MCF 10A (cell line): ENCODE measurements around the gene RERGL. TPM values are rescaled to one million over a fixed set of nuclear protein-coding genes. Genes with fewer than 3 reads are reported as not detected.

Source experiments
- BruUV-seq: library from RNA; stranded (reverse); fragments of 400-500 nt; replicated peaks from 2 replicates; lab custom pipeline; 2021; lab: Mats Ljungman, UMichigan
- CTCF ChIA-PET: fragments of 300-600 bp; sonication (Branson Sonifier 250); formaldehyde crosslinking; extraction: SDS; loops from one replicate; lab custom pipeline; 2021; ENCODE audit warnings: antibody characterized with exemption, inconsistent platforms; lab: Yijun Ruan, JAX
- POLR2A ChIA-PET: fragments of 300-600, 350-650 bp; sonication (Branson Sonifier 250); formaldehyde crosslinking; extraction: SDS; loops from one replicate; lab custom pipeline; 2020; ENCODE audit warnings: antibody characterized with exemption, inconsistent platforms; lab: Yijun Ruan, JAX
- DNase-seq: peaks from one replicate; pipeline ENCODE4 v3.0.0-alpha.2; 2018; ENCODE audit not compliant: unreplicated experiment
- H3K27ac Mint-ChIP-seq: one replicate; pipeline ENCODE4 v1.8.0; 2022; ENCODE audit warnings: mild to moderate bottlenecking, low read depth, mixed read lengths; ENCODE audit not compliant: unreplicated experiment
- H3K27me3 Mint-ChIP-seq: one replicate; pipeline ENCODE4 v1.8.0; 2022; ENCODE audit warnings: mixed read lengths; ENCODE audit not compliant: insufficient read depth, unreplicated experiment
- H3K36me3 Mint-ChIP-seq: one replicate; pipeline ENCODE4 v1.8.0; 2022; ENCODE audit warnings: mild to moderate bottlenecking, moderate library complexity, mixed read lengths; ENCODE audit not compliant: insufficient read depth, unreplicated experiment
- H3K4me1 Mint-ChIP-seq: one replicate; pipeline ENCODE4 v1.8.0; 2022; ENCODE audit warnings: mixed read lengths; ENCODE audit not compliant: insufficient read depth, unreplicated experiment
- H3K4me3 Mint-ChIP-seq: one replicate; pipeline ENCODE4 v1.8.0; 2022; ENCODE audit warnings: mild to moderate bottlenecking, moderate library complexity, mixed read lengths; ENCODE audit not compliant: unreplicated experiment
- H3K9me3 Mint-ChIP-seq: one replicate; pipeline ENCODE4 v1.8.0; 2022; ENCODE audit warnings: mixed read lengths; ENCODE audit not compliant: unreplicated experiment
- CTCF ChIP-seq: fragments of 200-600 bp; IDR thresholded peaks from one replicate; pipeline ENCODE4 v1.8.0; 2022; ENCODE audit warnings: antibody characterized with exemption, mild to moderate bottlenecking; ENCODE audit not compliant: unreplicated experiment
- intact Hi-C: fragments of 100-400 bp; cut with micrococcal nuclease; formaldehyde crosslinking; loops from 2 replicates; pipeline ENCODE4 v1.14.1; 2022
- total RNA-seq: library from RNA; stranded (reverse); gene quantifications from 2 replicates; pipeline ENCODE4 v1.2.3, GENCODE V29; 2022

RERGL gene
- total RNA-seq, 1 experiment from 2014 or later = 0.37 TPM

- no peaks in the 10 kb centered on the region for H3K4me1 Mint-ChIP-seq
- no peaks in the 10 kb centered on the region for H3K36me3 Mint-ChIP-seq
- BruUV-seq = no TSS peak
- intact Hi-C loops = no loop called here
- DNase-seq = no peak
- CTCF ChIA-PET = no interaction called here
- H3K4me3 Mint-ChIP-seq = no peak overlapping the region
- H3K27ac Mint-ChIP-seq = no peak overlapping the region
- H3K9me3 Mint-ChIP-seq = no peaks in the 10 kb centered on the region
- TF ChIP-seq CTCF = no peak
- POLR2A ChIA-PET = no interaction called here
- H3K27me3 Mint-ChIP-seq = no peaks in the 10 kb centered on the region
Measured at GRCh38 chr12:18103624-18104023, 13.6 kb upstream of the RERGL start.

GRCh38 chr12:18101043-18101442 is 11.1 kb upstream of the RERGL start:
- Mint-ChIP-seq H3K36me3 (no peaks in the 10 kb centered on the region), H3K27me3 (no peaks in the 10 kb centered on the region), H3K4me3 (no peak overlapping the region), H3K9me3 (no peaks in the 10 kb centered on the region), H3K4me1 (no peaks in the 10 kb centered on the region), H3K27ac (no peak overlapping the region)
- TF ChIP-seq CTCF = no peak
- intact Hi-C loops = no loop called here
- ChIA-PET POLR2A (no interaction called here), CTCF (no interaction called here)
- no TSS peak for BruUV-seq
- no peak for DNase-seq

GRCh38 chr12:18084080-18084479 is 5.9 kb downstream of the RERGL start:
- peaks cover 45% of the 10 kb centered on the region for H3K27me3 Mint-ChIP-seq
- no peak for DNase-seq
- CTCF ChIA-PET = no interaction called here
- H3K27ac Mint-ChIP-seq = no peak overlapping the region
- no peaks in the 10 kb centered on the region for H3K4me1 Mint-ChIP-seq
- no peak overlapping the region for H3K4me3 Mint-ChIP-seq
- no peak for TF ChIP-seq CTCF
- BruUV-seq = no TSS peak
- intact Hi-C loops = no loop called here
- POLR2A ChIA-PET = no interaction called here
- no peaks in the 10 kb centered on the region for H3K9me3 Mint-ChIP-seq
- H3K36me3 Mint-ChIP-seq = no peaks in the 10 kb centered on the region

GRCh38 chr12:18079541-18080246 is 10.3 kb downstream of the RERGL start:
- POLR2A ChIA-PET = no interaction called here
- H3K4me1 Mint-ChIP-seq = no peaks in the 10 kb centered on the region
- no peak overlapping the region for H3K27ac Mint-ChIP-seq
- no peaks in the 10 kb centered on the region for H3K36me3 Mint-ChIP-seq
- H3K4me3 Mint-ChIP-seq = no peak overlapping the region
- TF ChIP-seq CTCF = no peak
- peaks cover 35% of the 10 kb centered on the region for H3K27me3 Mint-ChIP-seq
- CTCF ChIA-PET = interaction anchor here (1.0 to 1.3 kb wide), 2 partner anchors 8 to 143 kb away, joined by 3 read pairs; no protein-coding TSS in a partner anchor
- BruUV-seq = no TSS peak
- intact Hi-C loops = loop anchor here (5.0 kb wide), 1 partner anchor 143 kb away; no protein-coding TSS in a partner anchor
- H3K9me3 Mint-ChIP-seq = no peaks in the 10 kb centered on the region
- DNase-seq = no peak
